ENCODE measurements around the gene RNF148.

Gene RNF148

DNA sequence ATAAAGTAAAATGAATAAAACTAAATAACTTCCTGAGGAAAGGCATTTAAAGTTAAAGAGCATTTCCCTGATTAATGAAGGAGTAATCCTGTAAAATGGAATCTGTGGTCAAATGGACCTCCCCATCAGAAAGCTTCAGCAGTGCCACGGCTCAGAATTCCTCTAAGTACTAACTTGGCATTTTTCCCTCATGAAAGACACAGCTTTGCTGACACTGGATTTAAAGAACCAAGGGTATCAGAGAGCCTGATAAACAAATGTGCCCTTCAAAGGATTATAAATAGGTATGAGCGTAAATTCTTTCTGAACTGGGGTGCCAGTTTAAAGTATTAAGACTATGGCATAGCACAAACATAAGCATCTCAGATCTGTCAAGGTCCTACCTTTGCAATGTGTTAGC, 24.2 kb upstream of the RNF148 start:
- H3K4me3 ChIP-seq (ENCODE audit: low read length, poor library complexity, severe bottlenecking), result no peak overlapping the region
- H3K4me2 ChIP-seq (ENCODE audit: low read depth, low read length, poor library complexity, severe bottlenecking), result no peak overlapping the region
- H3K9me2 ChIP-seq (replicated peaks; ENCODE audit: low read depth, low read length), result no peaks in the 10 kb centered on the region
- H3F3A ChIP-seq (ENCODE audit: low read depth), result no peaks in the 10 kb centered on the region
- H3K36me3 ChIP-seq (ENCODE audit: insufficient read depth, low read length), result no peaks in the 10 kb centered on the region
- H3K79me2 ChIP-seq (ENCODE audit: insufficient read depth, low read length), result no peaks in the 10 kb centered on the region
- no peaks in the 10 kb centered on the region for H3K9me3 ChIP-seq (ENCODE audit: insufficient read depth, low read depth, low read length)
- TF ChIP-seq, protein P1, sequence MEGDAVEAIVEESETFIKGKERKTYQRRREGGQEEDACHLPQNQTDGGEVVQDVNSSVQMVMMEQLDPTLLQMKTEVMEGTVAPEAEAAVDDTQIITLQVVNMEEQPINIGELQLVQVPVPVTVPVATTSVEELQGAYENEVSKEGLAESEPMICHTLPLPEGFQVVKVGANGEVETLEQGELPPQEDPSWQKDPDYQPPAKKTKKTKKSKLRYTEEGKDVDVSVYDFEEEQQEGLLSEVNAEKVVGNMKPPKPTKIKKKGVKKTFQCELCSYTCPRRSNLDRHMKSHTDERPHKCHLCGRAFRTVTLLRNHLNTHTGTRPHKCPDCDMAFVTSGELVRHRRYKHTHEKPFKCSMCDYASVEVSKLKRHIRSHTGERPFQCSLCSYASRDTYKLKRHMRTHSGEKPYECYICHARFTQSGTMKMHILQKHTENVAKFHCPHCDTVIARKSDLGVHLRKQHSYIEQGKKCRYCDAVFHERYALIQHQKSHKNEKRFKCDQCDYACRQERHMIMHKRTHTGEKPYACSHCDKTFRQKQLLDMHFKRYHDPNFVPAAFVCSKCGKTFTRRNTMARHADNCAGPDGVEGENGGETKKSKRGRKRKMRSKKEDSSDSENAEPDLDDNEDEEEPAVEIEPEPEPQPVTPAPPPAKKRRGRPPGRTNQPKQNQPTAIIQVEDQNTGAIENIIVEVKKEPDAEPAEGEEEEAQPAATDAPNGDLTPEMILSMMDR (conservative IDR thresholded peaks at IDR 0.05; ENCODE audit: low read length), result no peak
- no peaks in the 10 kb centered on the region for H3K27me3 ChIP-seq (ENCODE audit: insufficient read depth, low read length, poor library complexity, severe bottlenecking)
- H2AFZ ChIP-seq (ENCODE audit: low read length), result no peak overlapping the region
- no peaks in the 10 kb centered on the region for H3K4me1 ChIP-seq (ENCODE audit: insufficient read depth, low read length, poor library complexity, severe bottlenecking)
- no peak overlapping the region for H3K9ac ChIP-seq (ENCODE audit: low read depth, low read length, poor library complexity, severe bottlenecking)
- H4K20me1 ChIP-seq (ENCODE audit: insufficient read depth, low read length, poor library complexity, severe bottlenecking), result no peaks in the 10 kb centered on the region

DNA sequence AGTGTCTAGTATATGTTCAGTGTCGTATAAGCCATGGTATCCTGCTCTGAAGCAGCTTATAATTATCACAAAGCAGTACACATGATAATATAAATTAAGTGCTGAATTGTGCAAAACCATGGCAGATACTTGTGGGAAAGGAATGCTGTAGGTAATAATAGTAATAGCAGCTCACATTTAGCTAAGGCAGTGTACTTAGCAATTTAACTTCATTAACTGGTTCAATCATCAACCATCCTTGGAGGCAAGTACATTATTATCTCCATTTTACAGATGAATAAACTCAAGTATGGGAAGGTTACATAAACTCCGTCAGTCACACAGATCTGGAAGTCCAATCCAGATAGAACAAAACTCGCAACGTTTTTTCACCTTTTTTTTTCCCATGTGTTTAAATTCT, 21.6 kb upstream of the RNF148 start:
- H3K9ac ChIP-seq (ENCODE audit: low read depth, low read length, poor library complexity, severe bottlenecking), result no peak overlapping the region
- no peaks in the 10 kb centered on the region for H3K27me3 ChIP-seq (ENCODE audit: insufficient read depth, low read length, poor library complexity, severe bottlenecking)
- H3K79me2 ChIP-seq (ENCODE audit: insufficient read depth, low read length), result no peaks in the 10 kb centered on the region
- H3K4me1 ChIP-seq (ENCODE audit: insufficient read depth, low read length, poor library complexity, severe bottlenecking), result no peaks in the 10 kb centered on the region
- no peak for TF ChIP-seq EZH2phosphoT487 (IDR thresholded peaks at IDR 0.05; ENCODE audit: borderline replicate concordance)
- TF ChIP-seq, protein P1 (conservative IDR thresholded peaks at IDR 0.05; ENCODE audit: low read length), result no peak
- H3K4me3 ChIP-seq (ENCODE audit: low read length, poor library complexity, severe bottlenecking), result no peak overlapping the region
- no peaks in the 10 kb centered on the region for H4K20me1 ChIP-seq (ENCODE audit: insufficient read depth, low read length, poor library complexity, severe bottlenecking)
- no peaks in the 10 kb centered on the region for H3F3A ChIP-seq (ENCODE audit: low read depth)
- H3K4me2 ChIP-seq (ENCODE audit: low read depth, low read length, poor library complexity, severe bottlenecking), result no peak overlapping the region
- H3K36me3 ChIP-seq (ENCODE audit: insufficient read depth, low read length), result no peaks in the 10 kb centered on the region
- no peaks in the 10 kb centered on the region for H3K9me3 ChIP-seq (ENCODE audit: insufficient read depth, low read depth, low read length)
- no peaks in the 10 kb centered on the region for H3K9me2 ChIP-seq (replicated peaks; ENCODE audit: low read depth, low read length)
- H2AFZ ChIP-seq (ENCODE audit: low read length), result no peak overlapping the region

DNA sequence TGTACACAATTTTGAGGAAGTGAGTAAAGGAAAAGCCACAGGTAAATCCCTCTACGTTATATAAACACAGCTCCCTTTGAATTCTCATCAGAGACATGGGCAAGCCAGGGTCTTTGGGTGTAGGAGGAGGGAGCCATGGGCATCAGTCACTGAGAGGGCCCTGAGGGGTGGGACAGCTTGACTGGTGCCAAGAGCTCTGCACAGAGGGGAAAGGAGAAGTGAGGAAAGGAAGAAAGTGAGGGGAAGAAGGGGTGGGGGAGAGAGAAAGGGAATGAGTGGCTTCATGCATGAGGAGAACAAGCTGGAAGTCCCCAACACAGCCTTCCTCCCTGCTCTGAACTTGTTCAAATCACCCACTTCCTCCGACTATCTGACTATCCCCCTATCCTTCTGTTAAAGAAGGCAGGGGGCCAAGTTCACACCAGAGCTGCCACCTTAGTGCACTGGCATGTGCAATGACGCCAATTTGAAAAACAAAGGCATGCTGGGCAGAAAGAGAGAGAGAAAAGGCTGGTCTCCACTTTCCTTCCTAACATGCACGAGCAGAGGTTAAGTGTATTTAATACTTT, 16.4 kb upstream of the RNF148 start:
- TF ChIP-seq, protein P1 (conservative IDR thresholded peaks at IDR 0.05; ENCODE audit: low read length), result no peak
- TF ChIP-seq EZH2phosphoT487 (IDR thresholded peaks at IDR 0.05; ENCODE audit: borderline replicate concordance), result no peak
- Histone ChIP-seq H3K4me2 (ENCODE audit: low read depth, low read length, poor library complexity, severe bottlenecking) (no peak overlapping the region), H3K27me3 (ENCODE audit: insufficient read depth, low read length, poor library complexity, severe bottlenecking) (no peaks in the 10 kb centered on the region), H3K79me2 (ENCODE audit: insufficient read depth, low read length) (no peaks in the 10 kb centered on the region), H3F3A (ENCODE audit: low read depth) (no peaks in the 10 kb centered on the region), H2AFZ (ENCODE audit: low read length) (no peak overlapping the region), H3K4me1 (ENCODE audit: insufficient read depth, low read length, poor library complexity, severe bottlenecking) (no peaks in the 10 kb centered on the region), H3K9me2 (replicated peaks; ENCODE audit: low read depth, low read length) (no peaks in the 10 kb centered on the region), H3K4me3 (ENCODE audit: low read length, poor library complexity, severe bottlenecking) (no peak overlapping the region), H4K20me1 (ENCODE audit: insufficient read depth, low read length, poor library complexity, severe bottlenecking) (no peaks in the 10 kb centered on the region), H3K9me3 (ENCODE audit: insufficient read depth, low read depth, low read length) (no peaks in the 10 kb centered on the region), H3K9ac (ENCODE audit: low read depth, low read length, poor library complexity, severe bottlenecking) (no peak overlapping the region), H3K36me3 (ENCODE audit: insufficient read depth, low read length) (no peaks in the 10 kb centered on the region)

All from Loucy (cell line).